GM19468 (cell line): ENCODE data around the gene MYH1.
"Not testable (repeated sequence)": the region's sequence is repeated elsewhere in the genome, so short reads cannot be mapped to it uniquely, and the experiment has no call there.

ENCODE experiments used
- ATAC-seq: cut with Tn5 transposase; IDR thresholded peaks from one replicate; pipeline ENCODE4 v1.9.1; 2021; ENCODE audit warnings: mild to moderate bottlenecking, moderate library complexity, moderate number of reproducible peaks; ENCODE audit not compliant: unreplicated experiment; ENCODE audit errors: extremely low read depth

Gene MYH1

GRCh38 chr17:10518271-10519037 is at the start of gene MYH1:
Gene MYH1, minus strand, starts transcription at chr17:10518542. Its CDS starts 1,900 bp downstream, at chr17:10516642.
- no peak for ATAC-seq

DNA sequence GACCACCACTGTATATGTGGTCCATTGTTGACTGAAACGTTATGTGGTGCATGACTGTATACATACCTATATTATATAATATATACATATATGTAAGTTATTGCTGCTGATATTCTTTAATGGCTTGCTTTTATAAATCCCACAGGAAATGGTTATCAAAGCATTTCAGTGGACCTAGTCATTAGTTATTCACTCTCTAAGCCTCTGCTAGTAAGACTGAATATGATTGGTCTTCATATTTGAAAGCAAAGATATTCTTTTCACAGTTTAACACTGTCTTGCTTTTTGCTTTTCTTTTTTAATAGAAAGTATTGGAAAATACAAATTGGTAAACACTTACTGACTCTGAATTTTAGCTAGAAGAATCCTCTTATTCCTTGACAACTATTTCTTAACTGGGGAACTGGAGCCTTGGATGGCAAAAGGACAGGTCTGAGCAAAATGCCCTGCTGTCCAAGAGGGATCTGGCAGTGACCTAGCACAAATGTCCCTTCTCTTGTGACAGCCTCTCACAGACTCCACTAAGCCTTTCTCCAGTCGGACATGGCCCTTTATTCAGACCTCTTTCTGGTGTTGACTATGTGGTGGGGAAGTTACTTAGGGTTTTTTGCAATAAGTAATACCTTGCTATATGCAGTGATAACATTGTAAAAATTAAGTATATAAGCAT is 45.8 kb upstream of the MYH1 start:
- no peak for ATAC-seq

GRCh38 chr17:10558049-10558448 is 39.7 kb upstream of the MYH1 start:
- no peak for ATAC-seq

DNA sequence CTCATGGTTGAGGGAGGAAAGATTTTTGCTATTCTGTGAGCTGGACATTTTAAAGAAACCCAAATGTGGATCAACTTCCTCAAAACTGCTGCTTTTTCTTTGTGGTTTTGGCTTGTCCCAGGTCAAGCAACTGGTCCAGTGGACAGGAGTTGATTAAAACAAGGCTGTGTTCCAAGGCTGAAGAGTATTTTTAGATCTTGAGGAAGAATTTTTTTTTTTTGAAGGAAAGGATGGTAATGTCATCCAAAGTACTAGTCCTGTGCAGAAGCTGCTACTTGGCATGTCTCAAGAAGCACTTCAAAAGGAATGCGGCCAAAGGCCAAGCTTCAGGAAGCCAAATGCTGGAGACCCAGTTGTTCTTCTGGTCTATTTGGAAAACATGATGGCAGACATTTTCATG is 39.1 kb upstream of the MYH1 start:
- ATAC-seq: no peak

DNA sequence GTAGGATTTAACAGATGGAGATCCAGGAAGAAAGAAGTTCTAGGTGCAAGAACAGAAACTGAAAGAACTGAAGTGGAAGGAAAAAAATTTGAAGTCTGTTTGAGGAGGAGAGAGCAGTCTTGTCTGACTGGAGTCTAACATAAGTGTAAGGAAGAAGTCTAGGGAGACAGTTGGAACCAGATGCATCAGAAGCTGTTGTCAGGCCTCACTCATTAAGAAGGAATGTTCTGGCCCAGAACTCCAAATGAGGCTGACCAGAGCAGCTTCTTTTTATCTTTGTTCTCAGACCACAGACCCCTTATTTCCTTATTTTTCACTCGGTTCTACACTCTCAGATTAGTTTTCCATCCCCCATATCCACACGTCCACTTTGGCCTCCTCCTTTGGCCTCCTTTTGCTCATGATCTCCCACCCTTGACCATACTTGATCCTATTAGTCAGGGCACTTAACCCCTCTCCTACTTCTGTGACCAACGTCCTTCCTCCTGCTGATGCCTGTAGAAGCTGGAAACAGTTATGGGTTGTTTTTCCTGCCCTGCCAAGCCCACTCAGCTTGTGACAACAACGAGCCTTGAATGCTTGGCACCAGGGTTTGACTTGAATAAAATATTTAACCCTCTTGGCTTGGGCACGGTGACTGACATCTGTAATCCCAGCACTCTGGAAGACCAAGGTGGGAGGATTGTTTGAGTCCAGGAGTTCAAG is 38.1 kb upstream of the MYH1 start:
- no peak for ATAC-seq

- ATAC-seq: no peak
Observed at GRCh38 chr17:10550014-10550413, 31.7 kb upstream of the MYH1 start.

GRCh38 chr17:10549096-10549842 is 30.9 kb upstream of the MYH1 start, which contains the start of gene MYH2:
Gene MYH2, minus strand, starts transcription at chr17:10549658. Its CDS starts 1,738 bp downstream, at chr17:10547920.
- no peak for ATAC-seq

DNA sequence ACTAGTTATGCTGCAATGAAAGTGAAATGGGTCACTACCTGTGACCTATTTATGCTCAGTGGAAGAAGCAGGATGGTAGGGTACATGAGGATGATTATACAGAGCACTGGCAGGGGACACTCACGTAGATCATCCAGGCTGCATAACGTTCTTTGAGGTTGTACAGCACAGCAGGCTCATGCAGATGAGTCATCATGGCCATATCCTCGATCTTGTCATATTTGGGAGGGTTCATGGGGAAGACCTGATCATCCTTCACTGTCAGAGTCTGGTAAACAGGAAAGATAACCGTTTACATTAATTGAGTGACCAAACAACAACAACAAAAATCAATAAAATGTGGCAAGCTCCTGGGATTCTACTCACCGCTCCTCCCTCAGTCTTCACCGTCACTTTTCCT is 29.0 kb upstream of the MYH1 start:
- ATAC-seq: no peak

- not testable (repeated sequence) for ATAC-seq
Observed at GRCh38 chr17:10543486-10543885, 25.1 kb upstream of the MYH1 start.

GRCh38 chr17:10541179-10541578 is 22.8 kb upstream of the MYH1 start:
- ATAC-seq: not testable (repeated sequence)

- ATAC-seq: no peak
Observed at GRCh38 chr17:10532026-10532425, 13.7 kb upstream of the MYH1 start.

- no peak for ATAC-seq
Observed at GRCh38 chr17:10527419-10527818, 9.1 kb upstream of the MYH1 start.

- ATAC-seq: no peak
Observed at GRCh38 chr17:10526517-10526916, 8.2 kb upstream of the MYH1 start.

DNA sequence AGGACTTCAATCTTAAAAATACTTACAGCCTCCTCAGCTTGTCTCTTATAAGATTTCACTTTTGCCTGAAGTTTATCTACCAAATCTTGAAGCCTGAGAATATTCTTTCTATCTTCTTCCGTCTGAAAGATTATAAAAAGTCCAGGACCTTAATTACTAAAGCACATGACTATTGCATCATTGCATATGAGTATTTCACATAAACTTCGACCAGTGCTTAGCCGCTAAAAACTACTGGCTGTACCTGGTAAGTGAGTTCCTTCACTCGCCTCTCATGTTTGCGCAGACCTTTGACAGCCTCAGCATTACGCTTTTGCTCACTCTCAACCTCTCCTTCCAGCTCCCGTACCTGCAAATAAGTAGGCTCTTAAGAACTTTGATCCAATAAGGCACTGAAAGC is 4.7 kb upstream of the MYH1 start:
- no peak for ATAC-seq

DNA sequence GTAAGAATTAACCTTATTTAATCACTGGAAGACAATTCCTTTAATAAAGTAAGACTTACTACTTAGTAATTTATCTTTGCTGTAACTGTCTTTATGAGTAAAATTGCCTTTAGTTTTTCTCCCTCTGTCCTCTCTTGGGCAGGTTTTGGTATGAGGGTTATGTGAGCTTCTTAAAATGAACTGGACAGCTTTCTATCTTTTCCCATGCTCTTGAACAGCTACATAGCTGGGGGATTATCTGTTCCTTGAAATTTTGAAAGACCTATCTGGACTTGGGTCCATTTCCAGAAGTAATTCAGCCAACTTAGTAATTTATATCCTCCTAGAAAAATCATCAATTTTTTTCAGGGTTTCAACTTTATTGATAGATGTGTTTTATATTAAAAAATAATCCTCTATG is 3.6 kb upstream of the MYH1 start:
- no peak for ATAC-seq

DNA sequence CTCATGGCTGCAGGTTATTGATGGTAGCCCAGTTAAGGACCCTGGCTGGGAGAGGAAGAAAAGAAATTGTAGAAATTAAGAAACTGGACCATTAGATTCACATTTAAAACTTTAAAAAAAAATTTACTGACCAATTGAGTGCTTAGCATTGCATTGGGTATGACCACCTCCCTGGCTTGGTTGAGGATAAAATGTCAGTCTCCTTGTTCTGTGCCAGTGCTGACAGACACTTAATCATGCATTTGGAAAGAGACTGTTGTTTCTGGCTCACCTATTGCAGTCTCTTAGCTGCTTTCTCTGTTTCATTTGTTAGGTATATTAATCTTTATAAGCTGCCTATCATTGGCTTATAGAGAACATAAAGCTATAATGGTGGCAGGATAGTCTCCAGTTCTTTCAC is 1.7 kb downstream of the MYH1 start:
- no peak for ATAC-seq

DNA sequence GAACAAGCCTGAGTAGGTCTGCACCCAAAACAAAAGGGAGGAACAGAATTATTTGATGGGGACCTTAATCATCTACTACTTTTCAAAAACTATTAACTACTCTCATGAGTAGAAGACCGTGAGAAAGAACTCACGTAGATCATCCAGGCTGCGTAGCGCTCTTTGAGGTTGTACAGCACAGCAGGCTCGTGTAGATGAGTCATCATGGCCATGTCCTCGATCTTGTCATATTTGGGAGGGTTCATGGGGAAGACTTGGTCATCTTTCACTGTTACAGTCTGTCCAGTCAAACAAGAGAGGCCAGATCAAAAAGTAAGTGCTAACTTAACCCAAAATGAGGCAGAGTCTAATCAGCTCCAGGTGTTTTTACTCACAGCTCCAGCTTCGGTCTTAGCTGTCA is 2.3 kb downstream of the MYH1 start:
- ATAC-seq: no peak

DNA sequence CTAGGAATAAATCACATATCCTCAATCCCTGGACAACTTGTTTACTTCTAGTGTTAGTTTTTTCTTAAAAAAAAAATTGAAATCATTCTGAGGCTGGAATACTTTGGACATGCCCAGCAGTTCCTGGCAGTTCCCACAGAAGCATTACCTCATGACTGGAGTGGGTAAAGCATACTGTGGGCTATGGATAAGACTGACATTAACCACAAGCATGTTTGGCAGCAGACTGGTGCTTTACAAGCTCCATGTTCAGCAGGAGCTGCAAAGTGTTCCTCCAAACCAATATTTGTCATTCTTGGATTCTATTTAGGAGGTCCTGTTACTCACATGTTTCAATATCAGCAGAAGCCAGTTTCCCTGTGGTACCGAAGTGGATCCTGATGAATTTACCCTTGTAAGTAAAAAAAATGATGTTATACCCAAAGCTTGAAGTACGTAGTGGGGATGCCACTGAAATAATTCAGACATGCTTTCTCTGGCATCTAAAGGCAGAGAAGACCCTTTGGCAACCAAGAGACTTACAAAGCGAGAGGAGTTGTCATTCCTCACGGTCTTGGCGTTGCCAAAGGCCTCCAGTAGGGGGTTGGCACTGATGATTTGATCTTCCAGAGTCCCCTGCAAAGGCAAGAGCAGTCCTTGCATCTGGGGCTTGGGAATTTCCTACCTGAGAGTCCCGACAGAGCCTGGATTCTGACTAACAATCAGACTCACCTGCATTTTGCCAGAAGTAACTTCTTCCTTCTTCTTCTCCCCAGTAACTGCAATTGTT is 4.9 kb downstream of the MYH1 start:
- ATAC-seq: no peak

DNA sequence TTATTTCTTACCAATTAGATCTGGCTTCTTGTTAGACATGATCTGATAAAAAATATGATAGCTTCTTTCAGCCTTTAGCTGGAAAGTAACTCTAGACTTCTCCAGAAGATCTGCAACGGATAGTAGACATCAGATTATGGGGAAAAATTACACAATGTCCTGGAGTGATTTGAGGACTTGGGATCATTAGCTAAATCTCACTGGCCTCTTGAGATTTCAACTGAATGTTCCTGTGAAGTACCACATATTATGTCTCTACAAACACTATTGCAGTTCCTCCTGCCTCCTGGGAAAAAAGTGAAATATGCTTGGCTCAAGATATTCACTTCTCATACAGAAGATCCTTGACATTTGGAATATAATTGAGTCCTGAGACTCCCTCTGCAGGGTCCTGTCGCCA is 5.5 kb downstream of the MYH1 start:
- ATAC-seq: no peak

DNA sequence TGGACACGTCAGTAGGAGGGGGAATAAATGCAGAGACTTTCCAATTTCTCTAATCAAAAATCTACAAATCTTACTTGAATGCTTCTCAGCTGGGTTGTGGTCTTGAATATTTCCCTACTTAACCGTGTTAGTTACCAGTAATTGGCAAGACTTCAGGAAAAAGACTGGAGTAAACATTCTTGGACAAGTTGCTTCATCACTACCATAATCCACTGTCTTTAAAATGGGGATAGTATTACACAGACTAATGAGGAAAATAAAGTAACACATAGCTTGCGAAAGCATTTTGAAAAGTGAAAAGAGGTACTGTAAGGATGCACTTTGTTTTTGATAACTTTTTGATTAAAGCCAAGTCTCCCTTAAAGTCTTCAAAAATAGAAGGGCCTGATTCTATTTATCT is 18.4 kb downstream of the MYH1 start:
- no peak for ATAC-seq
